Measurements from ENCODE around the gene RFX8. TPM values are rescaled to one million over a fixed set of nuclear protein-coding genes. Genes with fewer than 3 reads are reported as not detected.

The RFX8 gene
- polyA plus RNA-seq, 2 of the 4 experiments (the other 2 are of a cell fraction): not detected

DNA sequence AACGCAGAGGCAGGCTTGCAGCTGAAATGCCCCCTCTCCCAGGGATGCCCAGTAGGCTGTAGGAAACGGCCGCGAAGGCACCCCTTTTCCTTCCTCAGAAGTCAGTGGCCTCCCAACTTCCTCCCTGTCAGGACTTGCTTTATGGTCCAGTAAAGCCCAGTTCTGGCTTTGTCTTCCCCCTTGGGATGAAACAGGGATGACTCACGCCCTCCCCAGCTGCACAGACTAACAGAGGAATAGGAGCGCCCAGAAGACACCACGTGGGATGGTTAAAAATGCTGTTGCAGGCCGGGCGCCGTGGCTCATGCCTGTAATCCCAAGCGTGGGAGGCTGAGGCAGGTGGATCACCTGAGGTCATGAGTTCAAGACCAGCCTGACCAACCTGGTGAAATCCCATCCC, 94.5 kb downstream of the RFX8 start:
- no peaks in the 10 kb centered on the region for H3K9me3 ChIP-seq
- H3K4me1 ChIP-seq: no peaks in the 10 kb centered on the region
- no peak overlapping the region for H3K27ac ChIP-seq
- no peak for DNase-seq (ENCODE audit: low read depth in 1 of 2, low spot score in 1 of 2)
- TF ChIP-seq PHF8 (IDR thresholded peaks at IDR 0.05; ENCODE audit: borderline replicate concordance, low read depth) (no peak), SMC3 (IDR thresholded peaks at IDR 0.05) (no peak), HOXB5 (CRISPR knock-in tag; IDR thresholded peaks at IDR 0.05) (no peak), FOXS1 (CRISPR knock-in tag; IDR thresholded peaks at IDR 0.05) (no peak), CHD4 (IDR thresholded peaks at IDR 0.05; ENCODE audit: borderline replicate concordance) (no peak), JUN (IDR thresholded peaks at IDR 0.05) (no peak), MYC (IDR thresholded peaks at IDR 0.05; ENCODE audit: borderline replicate concordance, low read length) (no peak), NFE2L2 (conservative IDR thresholded peaks at IDR 0.05; ENCODE audit: low read length) (no peak), ESRRA (IDR thresholded peaks at IDR 0.05; ENCODE audit: borderline replicate concordance, low read length) (no peak)
- TF ChIP-seq, protein P1, sequence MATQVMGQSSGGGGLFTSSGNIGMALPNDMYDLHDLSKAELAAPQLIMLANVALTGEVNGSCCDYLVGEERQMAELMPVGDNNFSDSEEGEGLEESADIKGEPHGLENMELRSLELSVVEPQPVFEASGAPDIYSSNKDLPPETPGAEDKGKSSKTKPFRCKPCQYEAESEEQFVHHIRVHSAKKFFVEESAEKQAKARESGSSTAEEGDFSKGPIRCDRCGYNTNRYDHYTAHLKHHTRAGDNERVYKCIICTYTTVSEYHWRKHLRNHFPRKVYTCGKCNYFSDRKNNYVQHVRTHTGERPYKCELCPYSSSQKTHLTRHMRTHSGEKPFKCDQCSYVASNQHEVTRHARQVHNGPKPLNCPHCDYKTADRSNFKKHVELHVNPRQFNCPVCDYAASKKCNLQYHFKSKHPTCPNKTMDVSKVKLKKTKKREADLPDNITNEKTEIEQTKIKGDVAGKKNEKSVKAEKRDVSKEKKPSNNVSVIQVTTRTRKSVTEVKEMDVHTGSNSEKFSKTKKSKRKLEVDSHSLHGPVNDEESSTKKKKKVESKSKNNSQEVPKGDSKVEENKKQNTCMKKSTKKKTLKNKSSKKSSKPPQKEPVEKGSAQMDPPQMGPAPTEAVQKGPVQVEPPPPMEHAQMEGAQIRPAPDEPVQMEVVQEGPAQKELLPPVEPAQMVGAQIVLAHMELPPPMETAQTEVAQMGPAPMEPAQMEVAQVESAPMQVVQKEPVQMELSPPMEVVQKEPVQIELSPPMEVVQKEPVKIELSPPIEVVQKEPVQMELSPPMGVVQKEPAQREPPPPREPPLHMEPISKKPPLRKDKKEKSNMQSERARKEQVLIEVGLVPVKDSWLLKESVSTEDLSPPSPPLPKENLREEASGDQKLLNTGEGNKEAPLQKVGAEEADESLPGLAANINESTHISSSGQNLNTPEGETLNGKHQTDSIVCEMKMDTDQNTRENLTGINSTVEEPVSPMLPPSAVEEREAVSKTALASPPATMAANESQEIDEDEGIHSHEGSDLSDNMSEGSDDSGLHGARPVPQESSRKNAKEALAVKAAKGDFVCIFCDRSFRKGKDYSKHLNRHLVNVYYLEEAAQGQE (IDR thresholded peaks at IDR 0.05): no peak
- 69% methylated on average over 11 of the region's 11 CpGs for WGBS (ENCODE audit: missing lambda C conversion rate)
- FAIRE-seq: no peak
- H3K4me3 ChIP-seq: no peak overlapping the region
- no peak overlapping the region for H3K4me2 ChIP-seq
- no peak for ATAC-seq
- ChIA-PET POLR2A (no interaction called here), CTCF (interaction anchor here (1.3 to 1.6 kb wide), 3 partner anchors 23 to 38 kb away, joined by 3 to 9 read pairs (median 8); no protein-coding TSS in a partner anchor)

DNA sequence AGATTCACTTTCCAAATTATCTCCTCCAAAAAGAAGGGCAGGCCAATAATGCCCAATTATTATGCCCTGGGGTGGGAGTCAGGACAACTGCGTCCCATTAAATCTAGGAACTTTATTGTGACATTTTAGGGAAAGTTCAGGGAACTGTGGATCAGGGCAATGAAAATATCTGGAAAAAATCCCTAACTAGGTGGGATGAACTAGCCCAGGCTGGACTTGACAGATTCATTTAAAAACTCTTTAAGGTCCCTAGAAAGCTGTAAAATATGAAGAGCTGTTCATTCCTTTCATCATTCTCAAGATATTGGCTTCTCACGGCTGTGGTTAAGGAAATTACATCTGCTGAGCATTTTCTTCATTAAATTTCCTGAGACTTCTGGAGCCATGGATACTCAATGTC, 95.8 kb downstream of the RFX8 start:
- ATAC-seq: no peak
- FAIRE-seq: no peak
- WGBS (ENCODE audit: missing lambda C conversion rate): 87% methylated on average over 2 of the region's 2 CpGs
- Histone ChIP-seq H3K9me3 (no peaks in the 10 kb centered on the region), H3K4me2 (no peak overlapping the region), H3K4me1 (no peaks in the 10 kb centered on the region), H3K27ac (no peak overlapping the region), H3K4me3 (no peak overlapping the region)
- POLR2A ChIA-PET: no interaction called here
- CTCF ChIA-PET: interaction anchor here (1.1 to 1.2 kb wide), 2 partner anchors 8 to 37 kb away, joined by 3 to 4 read pairs; partner anchors contain the start of gene CREG2
- DNase-seq (ENCODE audit: low read depth in 1 of 2, low spot score in 1 of 2): no peak
- TF ChIP-seq HEYL (CRISPR knock-in tag; IDR thresholded peaks at IDR 0.05): no peak
- TF ChIP-seq CHD2 (IDR thresholded peaks at IDR 0.05; ENCODE audit: low read length, partially characterized antibody): no peak
- TF ChIP-seq, protein P2, sequence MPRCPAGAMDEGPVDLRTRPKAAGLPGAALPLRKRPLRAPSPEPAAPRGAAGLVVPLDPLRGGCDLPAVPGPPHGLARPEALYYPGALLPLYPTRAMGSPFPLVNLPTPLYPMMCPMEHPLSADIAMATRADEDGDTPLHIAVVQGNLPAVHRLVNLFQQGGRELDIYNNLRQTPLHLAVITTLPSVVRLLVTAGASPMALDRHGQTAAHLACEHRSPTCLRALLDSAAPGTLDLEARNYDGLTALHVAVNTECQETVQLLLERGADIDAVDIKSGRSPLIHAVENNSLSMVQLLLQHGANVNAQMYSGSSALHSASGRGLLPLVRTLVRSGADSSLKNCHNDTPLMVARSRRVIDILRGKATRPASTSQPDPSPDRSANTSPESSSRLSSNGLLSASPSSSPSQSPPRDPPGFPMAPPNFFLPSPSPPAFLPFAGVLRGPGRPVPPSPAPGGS (IDR thresholded peaks at IDR 0.05): no peak
- TF ChIP-seq, protein P3, sequence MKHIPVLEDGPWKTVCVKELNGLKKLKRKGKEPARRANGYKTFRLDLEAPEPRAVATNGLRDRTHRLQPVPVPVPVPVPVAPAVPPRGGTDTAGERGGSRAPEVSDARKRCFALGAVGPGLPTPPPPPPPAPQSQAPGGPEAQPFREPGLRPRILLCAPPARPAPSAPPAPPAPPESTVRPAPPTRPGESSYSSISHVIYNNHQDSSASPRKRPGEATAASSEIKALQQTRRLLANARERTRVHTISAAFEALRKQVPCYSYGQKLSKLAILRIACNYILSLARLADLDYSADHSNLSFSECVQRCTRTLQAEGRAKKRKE (CRISPR knock-in tag; IDR thresholded peaks at IDR 0.05; ENCODE audit: low read depth): no peak
- TF ChIP-seq, protein P4, sequence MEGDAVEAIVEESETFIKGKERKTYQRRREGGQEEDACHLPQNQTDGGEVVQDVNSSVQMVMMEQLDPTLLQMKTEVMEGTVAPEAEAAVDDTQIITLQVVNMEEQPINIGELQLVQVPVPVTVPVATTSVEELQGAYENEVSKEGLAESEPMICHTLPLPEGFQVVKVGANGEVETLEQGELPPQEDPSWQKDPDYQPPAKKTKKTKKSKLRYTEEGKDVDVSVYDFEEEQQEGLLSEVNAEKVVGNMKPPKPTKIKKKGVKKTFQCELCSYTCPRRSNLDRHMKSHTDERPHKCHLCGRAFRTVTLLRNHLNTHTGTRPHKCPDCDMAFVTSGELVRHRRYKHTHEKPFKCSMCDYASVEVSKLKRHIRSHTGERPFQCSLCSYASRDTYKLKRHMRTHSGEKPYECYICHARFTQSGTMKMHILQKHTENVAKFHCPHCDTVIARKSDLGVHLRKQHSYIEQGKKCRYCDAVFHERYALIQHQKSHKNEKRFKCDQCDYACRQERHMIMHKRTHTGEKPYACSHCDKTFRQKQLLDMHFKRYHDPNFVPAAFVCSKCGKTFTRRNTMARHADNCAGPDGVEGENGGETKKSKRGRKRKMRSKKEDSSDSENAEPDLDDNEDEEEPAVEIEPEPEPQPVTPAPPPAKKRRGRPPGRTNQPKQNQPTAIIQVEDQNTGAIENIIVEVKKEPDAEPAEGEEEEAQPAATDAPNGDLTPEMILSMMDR (IDR thresholded peaks at IDR 0.05): no peak
- no peak for TF ChIP-seq ZNF302 (CRISPR knock-in tag; IDR thresholded peaks at IDR 0.05)
- TF ChIP-seq MYC (IDR thresholded peaks at IDR 0.05; ENCODE audit: borderline replicate concordance, low read length): no peak
- TF ChIP-seq EHMT2 (IDR thresholded peaks at IDR 0.05; ENCODE audit: low read depth): no peak
- no peak for TF ChIP-seq BHLHE40 (IDR thresholded peaks at IDR 0.05; ENCODE audit: low read depth, low read length)
- TF ChIP-seq, protein P5, sequence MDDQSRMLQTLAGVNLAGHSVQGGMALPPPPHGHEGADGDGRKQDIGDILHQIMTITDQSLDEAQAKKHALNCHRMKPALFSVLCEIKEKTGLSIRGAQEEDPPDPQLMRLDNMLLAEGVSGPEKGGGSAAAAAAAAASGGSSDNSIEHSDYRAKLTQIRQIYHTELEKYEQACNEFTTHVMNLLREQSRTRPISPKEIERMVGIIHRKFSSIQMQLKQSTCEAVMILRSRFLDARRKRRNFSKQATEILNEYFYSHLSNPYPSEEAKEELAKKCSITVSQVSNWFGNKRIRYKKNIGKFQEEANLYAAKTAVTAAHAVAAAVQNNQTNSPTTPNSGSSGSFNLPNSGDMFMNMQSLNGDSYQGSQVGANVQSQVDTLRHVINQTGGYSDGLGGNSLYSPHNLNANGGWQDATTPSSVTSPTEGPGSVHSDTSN (IDR thresholded peaks at IDR 0.05): no peak
- TF ChIP-seq PHF8 (IDR thresholded peaks at IDR 0.05; ENCODE audit: borderline replicate concordance, low read depth): no peak
- no peak for TF ChIP-seq POLR2A (IDR thresholded peaks at IDR 0.05; ENCODE audit: low read length)
- TF ChIP-seq, protein P6, sequence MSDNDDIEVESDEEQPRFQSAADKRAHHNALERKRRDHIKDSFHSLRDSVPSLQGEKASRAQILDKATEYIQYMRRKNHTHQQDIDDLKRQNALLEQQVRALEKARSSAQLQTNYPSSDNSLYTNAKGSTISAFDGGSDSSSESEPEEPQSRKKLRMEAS (IDR thresholded peaks at IDR 0.05): no peak
- TF ChIP-seq FOSL2 (IDR thresholded peaks at IDR 0.05): no peak
- TF ChIP-seq FOSL2 (CRISPR knock-in tag; IDR thresholded peaks at IDR 0.05): no peak
- TF ChIP-seq KDM1A (IDR thresholded peaks at IDR 0.05; ENCODE audit: low read depth): no peak
- TF ChIP-seq, protein P7, sequence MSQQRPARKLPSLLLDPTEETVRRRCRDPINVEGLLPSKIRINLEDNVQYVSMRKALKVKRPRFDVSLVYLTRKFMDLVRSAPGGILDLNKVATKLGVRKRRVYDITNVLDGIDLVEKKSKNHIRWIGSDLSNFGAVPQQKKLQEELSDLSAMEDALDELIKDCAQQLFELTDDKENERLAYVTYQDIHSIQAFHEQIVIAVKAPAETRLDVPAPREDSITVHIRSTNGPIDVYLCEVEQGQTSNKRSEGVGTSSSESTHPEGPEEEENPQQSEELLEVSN (IDR thresholded peaks at IDR 0.05; ENCODE audit: borderline replicate concordance, low read depth): no peak
- no peak for TF ChIP-seq NPAS2 (CRISPR knock-in tag; IDR thresholded peaks at IDR 0.05; ENCODE audit: borderline replicate concordance)
- no peak for TF ChIP-seq ESRRA (IDR thresholded peaks at IDR 0.05; ENCODE audit: borderline replicate concordance, low read length)
